ENCODE measurements around the gene CIB1. TPM values are rescaled to one million over a fixed set of nuclear protein-coding genes. Genes with fewer than 3 reads are reported as not detected.

Gene CIB1
- total RNA-seq, 3 donors from 2014 or later, result 30.2 to 61.3 (median 49.5) TPM

DNA sequence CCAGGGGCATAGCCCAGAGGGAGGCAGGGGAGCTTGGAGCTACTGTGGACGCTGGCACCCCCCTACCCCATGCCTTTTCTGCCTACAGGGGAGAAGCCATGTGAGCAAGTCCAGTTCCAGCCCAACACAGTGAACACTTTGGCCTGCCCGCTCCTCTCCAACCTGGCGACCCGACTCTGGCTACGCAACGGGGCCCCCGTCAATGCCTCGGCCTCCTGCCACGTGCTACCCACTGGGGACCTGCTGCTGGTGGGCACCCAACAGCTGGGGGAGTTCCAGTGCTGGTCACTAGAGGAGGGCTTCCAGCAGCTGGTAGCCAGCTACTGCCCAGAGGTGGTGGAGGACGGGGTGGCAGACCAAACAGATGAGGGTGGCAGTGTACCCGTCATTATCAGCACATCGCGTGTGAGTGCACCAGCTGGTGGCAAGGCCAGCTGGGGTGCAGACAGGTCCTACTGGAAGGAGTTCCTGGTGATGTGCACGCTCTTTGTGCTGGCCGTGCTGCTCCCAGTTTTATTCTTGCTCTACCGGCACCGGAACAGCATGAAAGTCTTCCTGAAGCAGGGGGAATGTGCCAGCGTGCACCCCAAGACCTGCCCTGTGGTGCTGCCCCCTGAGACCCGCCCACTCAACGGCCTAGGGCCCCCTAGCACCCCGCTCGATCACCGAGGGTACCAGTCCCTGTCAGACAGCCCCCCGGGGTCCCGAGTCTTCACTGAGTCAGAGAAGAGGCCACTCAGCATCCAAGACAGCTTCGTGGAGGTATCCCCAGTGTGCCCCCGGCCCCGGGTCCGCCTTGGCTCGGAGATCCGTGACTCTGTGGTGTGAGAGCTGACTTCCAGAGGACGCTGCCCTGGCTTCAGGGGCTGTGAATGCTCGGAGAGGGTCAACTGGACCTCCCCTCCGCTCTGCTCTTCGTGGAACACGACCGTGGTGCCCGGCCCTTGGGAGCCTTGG lies 5.6 kb downstream of the CIB1 start:
- Histone ChIP-seq H3K27ac (no peak overlapping the region), H3K9me3 (no peaks in the 10 kb centered on the region), H3K4me1 (no peaks in the 10 kb centered on the region), H3K27me3 (no peaks in the 10 kb centered on the region), H3K36me3 (no peaks in the 10 kb centered on the region), H3K4me3 (no peak overlapping the region)
- TF ChIP-seq, protein P1, sequence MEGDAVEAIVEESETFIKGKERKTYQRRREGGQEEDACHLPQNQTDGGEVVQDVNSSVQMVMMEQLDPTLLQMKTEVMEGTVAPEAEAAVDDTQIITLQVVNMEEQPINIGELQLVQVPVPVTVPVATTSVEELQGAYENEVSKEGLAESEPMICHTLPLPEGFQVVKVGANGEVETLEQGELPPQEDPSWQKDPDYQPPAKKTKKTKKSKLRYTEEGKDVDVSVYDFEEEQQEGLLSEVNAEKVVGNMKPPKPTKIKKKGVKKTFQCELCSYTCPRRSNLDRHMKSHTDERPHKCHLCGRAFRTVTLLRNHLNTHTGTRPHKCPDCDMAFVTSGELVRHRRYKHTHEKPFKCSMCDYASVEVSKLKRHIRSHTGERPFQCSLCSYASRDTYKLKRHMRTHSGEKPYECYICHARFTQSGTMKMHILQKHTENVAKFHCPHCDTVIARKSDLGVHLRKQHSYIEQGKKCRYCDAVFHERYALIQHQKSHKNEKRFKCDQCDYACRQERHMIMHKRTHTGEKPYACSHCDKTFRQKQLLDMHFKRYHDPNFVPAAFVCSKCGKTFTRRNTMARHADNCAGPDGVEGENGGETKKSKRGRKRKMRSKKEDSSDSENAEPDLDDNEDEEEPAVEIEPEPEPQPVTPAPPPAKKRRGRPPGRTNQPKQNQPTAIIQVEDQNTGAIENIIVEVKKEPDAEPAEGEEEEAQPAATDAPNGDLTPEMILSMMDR (IDR thresholded peaks at IDR 0.05), result no peak
- intact Hi-C loops (cut with DNase I; ENCODE audit: low total_unique reads), result no loop called here
- no peak for DNase-seq (ENCODE audit: low spot score in 2 of 2)

DNA sequence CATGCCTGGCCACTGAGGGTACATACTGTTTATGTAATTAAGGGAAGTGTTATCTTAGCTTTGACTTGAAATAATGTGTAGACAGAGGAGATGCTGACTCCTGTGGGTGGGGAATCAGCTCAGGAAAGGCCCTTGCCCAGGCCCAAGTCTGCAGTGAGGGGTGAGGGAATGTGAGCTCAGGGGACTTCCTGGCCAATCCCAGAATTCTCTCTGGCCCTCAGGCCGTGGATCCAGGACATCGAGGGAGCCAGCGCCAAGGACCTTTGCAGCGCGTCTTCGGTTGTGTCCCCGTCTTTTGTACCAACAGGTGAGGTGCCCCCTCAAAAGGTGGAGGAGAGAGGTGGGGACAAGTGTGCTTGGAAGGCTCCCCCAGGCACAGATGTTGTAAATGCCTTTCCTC lies 6.4 kb downstream of the CIB1 start:
- intact Hi-C loops (cut with DNase I; ENCODE audit: low total_unique reads), result no loop called here
- no peaks in the 10 kb centered on the region for H3K36me3 ChIP-seq
- no peak overlapping the region for H3K27ac ChIP-seq

DNA sequence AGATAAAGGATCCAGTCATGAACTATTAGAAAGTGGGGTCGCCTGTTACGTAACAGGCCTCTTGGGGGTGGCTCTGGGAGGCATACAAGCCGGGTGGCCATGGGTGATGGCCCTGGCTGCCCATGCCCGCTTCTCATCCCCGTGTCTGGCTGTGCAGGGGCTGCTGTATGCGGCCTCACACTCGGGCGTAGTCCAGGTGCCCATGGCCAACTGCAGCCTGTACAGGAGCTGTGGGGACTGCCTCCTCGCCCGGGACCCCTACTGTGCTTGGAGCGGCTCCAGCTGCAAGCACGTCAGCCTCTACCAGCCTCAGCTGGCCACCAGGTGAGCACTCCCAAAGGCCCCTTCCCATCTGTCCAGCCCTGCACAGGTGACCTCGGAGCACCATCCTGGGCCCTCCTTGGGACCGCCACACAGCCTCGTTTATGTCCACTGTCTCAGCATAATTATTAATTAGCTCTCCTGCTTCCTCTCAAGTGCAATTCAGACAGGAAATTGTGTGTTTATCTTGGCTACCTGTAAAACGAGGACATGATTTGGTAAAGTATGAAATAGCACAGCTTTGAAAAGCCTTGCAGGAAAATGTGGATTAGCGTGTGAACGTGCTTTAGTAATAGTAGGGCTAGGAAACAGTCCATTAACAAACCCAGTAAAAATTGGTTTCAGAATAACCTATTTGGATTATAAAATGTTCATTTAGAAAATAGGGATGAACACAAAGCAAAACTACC lies 8.1 kb downstream of the CIB1 start:
- intact Hi-C loops (cut with DNase I; ENCODE audit: low total_unique reads), result no loop called here
- TF ChIP-seq POLR2A (IDR thresholded peaks at IDR 0.05), result no peak
- no peak for TF ChIP-seq POLR2AphosphoS5 (IDR thresholded peaks at IDR 0.05)
- TF ChIP-seq, protein P1 (IDR thresholded peaks at IDR 0.05), result no peak
- Histone ChIP-seq H3K36me3 (no peaks in the 10 kb centered on the region), H3K27ac (no peak overlapping the region), H3K4me3 (no peak overlapping the region), H3K4me1 (peaks cover 0 to 4% of the 10 kb centered on the region in 2 donors), H3K27me3 (no peaks in the 10 kb centered on the region), H3K9me3 (no peaks in the 10 kb centered on the region)
- DNase-seq (ENCODE audit: low spot score in 2 of 2), result no peak

More for the DNA sequence above, 6.4 kb downstream of the CIB1 start:
- Histone ChIP-seq H3K4me1 (no peaks in the 10 kb centered on the region), H3K9me3 (no peaks in the 10 kb centered on the region), H3K27me3 (no peaks in the 10 kb centered on the region), H3K4me3 (no peak overlapping the region)
- TF ChIP-seq POLR2A (IDR thresholded peaks at IDR 0.05) (no peak), POLR2AphosphoS5 (IDR thresholded peaks at IDR 0.05) (no peak)
- TF ChIP-seq, protein P1 (IDR thresholded peaks at IDR 0.05), result no peak
- DNase-seq (ENCODE audit: low spot score in 2 of 2), result no peak

DNA sequence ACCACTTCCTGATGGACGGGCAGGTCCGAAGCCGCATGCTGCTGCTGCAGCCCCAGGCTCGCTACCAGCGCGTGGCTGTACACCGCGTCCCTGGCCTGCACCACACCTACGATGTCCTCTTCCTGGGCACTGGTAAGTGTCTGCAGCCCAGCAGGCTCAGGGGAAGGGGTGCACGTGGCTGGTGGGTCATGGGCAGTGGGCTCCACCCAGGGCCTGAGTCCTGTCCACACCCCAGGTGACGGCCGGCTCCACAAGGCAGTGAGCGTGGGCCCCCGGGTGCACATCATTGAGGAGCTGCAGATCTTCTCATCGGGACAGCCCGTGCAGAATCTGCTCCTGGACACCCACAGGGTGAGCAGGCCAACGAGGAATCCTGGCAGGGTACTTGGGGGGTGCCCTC lies 8.7 kb downstream of the CIB1 start:
- no peaks in the 10 kb centered on the region for H3K36me3 ChIP-seq

More for the DNA sequence above, 8.7 kb downstream of the CIB1 start:
- TF ChIP-seq, protein P1 (IDR thresholded peaks at IDR 0.05), result no peak
- TF ChIP-seq POLR2AphosphoS5 (IDR thresholded peaks at IDR 0.05) (no peak), POLR2A (IDR thresholded peaks at IDR 0.05) (no peak)
- Histone ChIP-seq H3K4me1 (peaks cover 0 to 4% of the 10 kb centered on the region in 2 donors), H3K27me3 (no peaks in the 10 kb centered on the region), H3K4me3 (no peak overlapping the region), H3K27ac (no peak overlapping the region), H3K9me3 (no peaks in the 10 kb centered on the region)
- no peak for DNase-seq (ENCODE audit: low spot score in 2 of 2)
- intact Hi-C loops (cut with DNase I; ENCODE audit: low total_unique reads), result no loop called here

Data from breast epithelium (tissue), 4 donors.